Measurements from ENCODE around the gene TCHHL1.
"Not testable (repeated sequence)": the region's sequence is repeated elsewhere in the genome, so short reads cannot be mapped to it uniquely, and the experiment has no call there.

TCHHL1 gene

DNA sequence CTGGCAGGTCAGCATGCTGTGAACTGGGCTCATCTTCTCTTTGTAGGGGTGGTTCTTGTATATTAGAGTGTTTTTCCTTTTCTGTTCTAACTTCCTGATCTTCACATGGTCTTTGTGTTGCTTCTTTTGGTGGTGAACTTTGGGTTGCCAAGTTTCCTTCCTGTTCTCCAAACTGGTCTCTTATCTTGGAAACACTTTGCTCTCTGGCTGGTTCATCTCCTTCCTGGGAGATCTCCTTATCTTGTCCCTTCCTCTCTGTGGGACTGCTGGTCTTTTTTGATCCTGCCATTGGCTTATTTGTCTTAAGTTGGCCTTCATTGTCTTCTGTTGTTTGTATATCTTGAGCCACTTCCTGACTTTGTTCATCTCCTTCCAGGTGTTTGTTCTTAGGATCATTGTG is 2.1 kb downstream of the TCHHL1 start:
- no peak for DNase-seq (ENCODE audit: low spot score)

DNA sequence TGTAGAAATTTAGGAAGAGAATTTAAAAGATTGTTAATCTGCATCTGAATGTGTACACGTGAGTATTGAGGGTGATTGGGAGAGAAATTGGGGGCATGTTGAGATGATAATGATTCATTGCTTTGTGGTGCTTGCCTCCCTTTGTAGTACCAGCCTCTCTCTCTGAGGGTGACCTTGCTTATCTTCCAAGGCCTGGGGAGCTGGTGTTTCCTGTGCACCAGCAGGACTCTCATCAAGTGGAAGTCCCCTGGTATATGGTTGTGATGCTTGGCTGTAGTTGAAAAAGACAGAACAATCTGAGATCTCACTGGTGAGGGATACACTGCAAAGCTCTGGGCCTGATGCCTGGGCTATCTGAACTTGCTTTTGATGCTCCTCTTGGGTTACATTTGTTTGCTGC is 4.0 kb downstream of the TCHHL1 start:
- no peak for DNase-seq (ENCODE audit: low spot score)

DNA sequence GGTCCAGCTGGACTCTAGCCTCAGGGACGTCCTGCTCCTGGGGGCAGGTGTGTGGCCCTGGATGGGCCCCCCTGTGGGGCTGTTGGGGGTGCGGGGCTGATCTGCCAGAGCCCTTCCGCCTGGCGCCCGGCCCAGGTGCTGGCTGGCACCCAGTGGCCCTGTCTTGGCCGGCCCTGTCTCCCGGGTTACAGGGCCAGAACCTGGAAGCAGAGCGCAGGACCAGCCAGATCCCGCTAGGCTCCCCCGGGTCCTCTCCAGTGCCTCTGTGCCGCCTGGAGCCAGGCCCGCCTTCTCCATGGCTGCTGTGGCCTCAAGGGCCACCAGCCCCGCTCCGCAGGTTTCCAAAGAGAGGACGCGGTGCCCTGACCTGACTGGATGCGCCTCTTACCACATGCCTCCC is 7.8 kb downstream of the TCHHL1 start:
- not testable (repeated sequence) for DNase-seq (ENCODE audit: low spot score)

DNA sequence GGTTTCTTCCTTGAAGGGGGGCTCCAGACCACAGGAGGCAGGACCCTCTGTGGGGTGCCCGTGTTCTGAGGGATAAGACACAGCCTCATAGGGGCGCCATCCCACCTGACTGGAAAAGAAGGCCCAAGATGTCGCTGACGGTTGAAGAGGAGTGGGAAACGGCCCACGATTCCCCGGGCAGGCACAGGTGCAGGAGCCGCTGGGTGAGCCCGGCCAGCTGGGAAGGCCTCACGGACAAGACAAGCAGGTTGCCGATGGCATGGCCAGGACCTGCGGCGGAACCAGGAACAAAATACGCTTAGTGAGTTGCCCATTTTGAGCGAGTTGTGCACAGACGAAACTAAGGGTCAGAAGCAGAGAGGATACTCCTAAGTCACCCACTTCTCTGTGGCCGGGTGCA is 8.4 kb downstream of the TCHHL1 start:
- DNase-seq (ENCODE audit: low spot score): not testable (repeated sequence)

DNA sequence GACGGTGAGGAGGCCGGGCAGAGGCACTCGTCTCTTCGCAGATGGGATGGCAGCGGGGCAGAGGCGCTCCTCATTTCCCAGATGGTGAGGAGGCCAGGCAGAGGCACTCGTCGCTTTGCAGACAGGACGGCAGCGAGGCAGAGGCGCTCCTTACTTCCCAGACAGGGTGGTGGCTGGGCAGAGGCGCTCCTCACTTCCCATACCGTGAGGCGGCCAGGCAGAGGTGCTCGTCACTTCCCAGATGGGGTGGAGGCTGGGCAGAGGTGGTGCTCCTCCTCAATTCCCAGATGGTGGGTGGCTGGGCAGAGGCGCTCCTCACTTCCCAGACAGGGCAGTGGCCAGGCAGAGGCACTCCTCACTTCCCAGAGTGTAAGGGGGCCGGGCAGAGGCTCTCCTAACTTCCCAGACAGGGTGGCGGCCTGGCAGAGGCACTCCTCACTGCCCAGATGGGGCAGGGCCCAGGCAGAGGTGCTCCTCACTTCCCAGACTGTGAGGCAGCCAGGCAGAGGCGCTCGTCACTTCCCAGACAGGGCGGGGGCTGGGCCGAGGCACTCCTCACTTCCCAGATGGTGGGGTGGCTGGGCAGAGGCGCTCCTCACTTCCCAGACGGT is 9.9 kb downstream of the TCHHL1 start:
- no peak for DNase-seq (ENCODE audit: low spot score)

DNA sequence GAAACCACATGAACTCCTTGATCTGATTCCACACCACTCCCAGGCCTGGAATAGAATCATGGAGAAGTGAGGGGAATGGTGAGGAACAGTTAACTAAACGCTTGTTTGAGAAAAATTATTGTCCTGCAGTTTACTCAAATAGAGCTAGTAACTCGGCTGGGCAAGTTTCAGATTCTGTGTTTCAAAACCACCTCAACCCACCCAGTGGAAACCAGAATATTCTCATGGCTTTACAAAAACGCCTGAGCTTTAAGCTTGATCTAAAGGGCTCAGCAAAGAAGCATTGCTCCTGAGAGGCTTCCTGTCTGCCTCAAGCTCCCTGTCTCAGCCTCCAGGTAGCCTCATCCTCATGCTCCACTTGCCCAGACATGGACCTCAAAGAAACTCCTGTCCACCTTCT is 16.6 kb downstream of the TCHHL1 start:
- DNase-seq (ENCODE audit: low spot score): no peak

DNA sequence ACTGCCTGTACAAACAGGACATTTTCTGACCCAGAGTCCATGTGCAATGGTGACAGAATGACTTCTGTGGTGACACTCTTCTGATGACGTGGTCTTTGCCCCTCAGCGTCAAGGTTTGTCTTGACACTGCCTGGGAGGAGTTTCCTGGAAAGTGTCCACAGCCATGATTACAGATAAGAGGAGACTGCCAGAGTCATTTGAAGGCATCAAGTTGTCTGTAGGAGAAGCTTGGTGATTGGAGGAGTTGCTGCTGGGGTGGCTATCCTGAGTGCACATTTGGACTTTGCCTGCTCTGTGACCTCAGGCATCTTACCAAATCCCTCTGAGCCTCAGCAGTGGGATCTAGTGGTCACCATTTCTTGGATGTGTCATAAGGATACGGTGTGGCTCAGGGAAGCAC is 17.7 kb downstream of the TCHHL1 start:
- DNase-seq (ENCODE audit: low spot score): no peak

DNA sequence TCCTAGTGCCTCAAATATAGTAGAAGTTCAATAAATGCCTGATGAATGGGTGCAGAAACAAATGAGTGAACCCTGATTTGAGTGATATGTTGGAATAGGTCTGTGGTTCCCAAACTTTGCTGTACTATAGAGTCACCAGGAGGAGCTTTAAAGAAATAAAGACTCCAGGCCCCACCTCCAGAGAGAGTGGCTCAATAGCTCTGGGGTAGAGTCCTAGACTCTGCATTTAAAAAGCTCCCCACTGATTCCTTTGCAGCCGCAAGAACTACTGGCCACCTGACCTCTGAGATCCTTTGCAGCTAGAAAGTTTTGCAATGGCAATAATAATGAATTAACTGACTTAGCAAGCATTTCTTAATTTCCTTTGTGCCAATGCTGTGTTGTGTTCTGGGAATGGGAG is 20.9 kb downstream of the TCHHL1 start:
- no peak for DNase-seq (ENCODE audit: low spot score)

DNA sequence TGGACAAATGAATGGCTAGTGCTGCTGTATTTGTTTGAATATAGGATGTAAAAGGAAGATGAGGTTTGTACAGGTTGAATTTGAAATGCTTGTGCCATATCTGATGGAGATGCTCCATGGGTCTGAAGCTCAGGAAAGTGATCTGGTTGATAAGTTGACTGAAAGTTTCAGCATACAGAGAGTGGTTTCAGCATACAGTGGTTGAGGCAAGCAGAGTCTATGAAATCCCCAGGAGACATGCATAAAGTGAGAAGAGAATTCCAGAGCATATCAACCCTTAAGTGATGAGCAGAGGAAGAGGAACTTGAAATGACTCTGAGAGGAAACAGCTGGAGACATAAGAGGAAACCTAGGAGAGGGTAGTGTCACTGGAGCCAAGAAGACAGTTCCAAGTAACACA is 21.7 kb downstream of the TCHHL1 start:
- DNase-seq (ENCODE audit: low spot score): no peak

DNA sequence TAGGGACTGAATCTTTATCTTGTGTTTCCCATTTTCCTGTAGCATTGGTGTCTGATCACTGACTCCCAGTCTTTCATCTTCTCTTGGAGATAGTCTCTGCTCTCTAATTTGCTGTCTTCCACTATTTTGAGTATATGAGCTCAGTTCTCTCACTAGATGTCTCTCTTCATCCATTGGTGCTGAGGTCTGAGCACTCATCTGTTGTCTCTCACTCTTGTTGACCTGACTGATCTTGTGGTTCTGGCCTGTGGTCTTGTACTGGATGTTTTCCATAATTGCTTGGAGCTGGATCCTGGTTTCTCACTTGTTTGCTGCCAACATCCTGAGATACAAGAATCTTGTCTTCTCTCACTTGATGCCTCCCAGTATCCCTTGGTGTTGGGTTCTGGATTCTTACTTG is 26.9 kb downstream of the TCHHL1 start:
- no peak for DNase-seq (ENCODE audit: low spot score)

DNA sequence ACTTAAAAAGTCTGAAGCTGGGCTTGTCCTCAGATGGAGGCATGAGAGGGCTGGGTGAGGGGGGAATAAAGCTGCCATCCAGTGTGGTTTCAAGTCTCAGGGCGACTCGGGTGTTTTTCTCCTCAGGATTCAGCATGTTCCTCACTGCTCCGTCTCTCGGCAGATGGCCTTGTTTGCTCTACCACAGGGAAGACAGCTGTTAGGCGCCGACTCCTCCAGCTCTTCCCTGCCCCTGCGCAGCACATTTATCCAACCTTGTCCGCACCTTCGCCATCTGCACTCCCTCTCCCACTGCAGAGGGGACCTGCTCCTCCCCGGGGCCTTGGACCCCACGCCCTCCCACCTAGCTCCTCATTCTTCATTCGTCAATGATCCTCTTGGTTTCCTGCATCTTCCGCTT is 35.5 kb downstream of the TCHHL1 start:
- DNase-seq (ENCODE audit: low spot score): no peak

DNA sequence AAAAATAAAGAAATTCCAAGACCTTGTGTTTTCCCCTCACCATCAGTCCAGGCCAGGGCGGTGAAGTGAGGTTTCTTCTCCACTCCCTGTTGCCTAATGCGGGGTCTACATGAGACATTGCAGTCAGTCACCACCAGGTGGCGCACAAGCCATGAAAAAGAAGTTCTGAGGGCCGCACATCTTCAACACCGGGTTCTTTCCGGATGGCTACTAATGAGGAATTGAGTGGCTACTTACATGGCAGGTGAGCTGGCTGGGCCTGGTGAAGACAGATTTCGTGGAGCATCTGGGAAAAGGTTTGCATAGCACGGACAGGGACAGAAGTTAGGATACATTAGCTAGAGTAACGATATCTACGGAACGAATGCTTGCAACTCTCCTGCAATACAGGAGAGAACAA is 36.3 kb downstream of the TCHHL1 start:
- DNase-seq (ENCODE audit: low spot score): peak; percentile 65

DNA sequence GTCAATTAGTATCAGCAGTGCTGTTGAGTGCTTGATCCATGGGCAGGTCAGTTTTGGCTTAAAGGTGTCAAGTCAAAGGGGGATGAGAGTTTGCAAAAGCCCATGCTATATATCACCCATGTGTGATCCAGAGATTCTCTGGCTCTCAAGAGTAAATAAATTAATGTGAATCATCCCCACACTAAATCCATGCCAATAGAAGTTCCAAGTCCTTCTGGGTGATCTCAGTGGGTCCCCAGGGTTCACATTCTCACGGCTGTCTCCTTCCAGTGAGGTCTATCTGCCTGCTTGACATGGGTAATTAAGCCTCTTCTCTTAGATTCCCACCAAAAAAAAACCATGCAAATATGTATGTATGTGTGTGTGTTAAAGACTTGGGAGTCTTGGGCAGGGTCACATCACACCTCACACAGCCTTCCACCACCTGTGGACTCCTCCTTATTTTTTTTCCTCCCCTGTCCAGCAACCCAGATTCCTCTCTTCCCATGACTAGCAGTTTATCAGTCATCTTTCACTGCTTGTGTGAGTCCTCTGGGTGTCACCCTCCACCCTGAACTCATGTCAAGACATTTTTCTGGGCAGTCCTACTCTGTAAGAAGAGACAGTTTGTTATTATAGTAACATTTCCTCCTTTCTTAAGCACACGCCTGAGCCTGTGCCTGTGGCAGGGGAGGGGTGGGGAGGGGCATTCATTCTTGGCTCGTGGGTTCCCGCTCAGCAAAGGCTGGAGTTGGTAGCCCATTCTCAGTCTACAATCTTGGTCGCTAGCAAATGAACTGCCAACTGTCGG is 37.8 kb downstream of the TCHHL1 start:
- no peak for DNase-seq (ENCODE audit: low spot score)

DNA sequence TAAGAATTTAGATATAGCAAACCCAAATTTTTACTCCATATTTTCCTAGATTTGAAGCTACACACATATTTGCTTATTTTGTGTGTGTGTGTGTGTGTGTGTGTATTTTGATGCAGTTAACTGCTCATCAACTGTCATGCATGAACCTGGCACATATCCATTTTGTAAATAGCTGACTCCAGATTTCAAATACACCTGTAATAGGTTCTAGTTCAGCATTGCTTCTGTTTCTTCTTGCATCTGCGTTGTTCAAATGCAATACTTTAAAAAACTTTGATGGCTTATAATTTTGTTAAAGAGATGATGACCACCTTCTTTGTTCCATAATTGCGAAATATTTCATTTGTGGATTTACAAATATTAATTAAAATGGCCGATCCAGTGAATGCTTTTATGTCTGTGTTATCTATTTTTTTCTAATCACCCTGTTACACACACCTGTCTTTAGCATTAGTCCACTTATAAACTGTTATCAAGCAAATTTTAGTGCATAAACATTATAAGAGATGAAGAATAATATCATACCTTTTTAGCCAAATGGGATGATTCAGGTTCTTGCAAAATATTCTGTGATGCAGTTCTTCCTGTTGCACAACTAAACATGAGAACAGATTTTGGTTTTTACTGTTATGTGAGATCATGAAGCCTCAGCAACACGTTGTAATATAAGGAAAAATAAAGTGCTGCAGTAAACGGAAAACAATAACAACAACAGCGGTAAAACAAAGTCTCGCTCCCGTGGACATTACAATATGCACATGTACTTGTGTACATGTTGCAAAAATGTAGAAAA is 39.4 kb downstream of the TCHHL1 start:
- no peak for DNase-seq (ENCODE audit: low spot score)

DNA sequence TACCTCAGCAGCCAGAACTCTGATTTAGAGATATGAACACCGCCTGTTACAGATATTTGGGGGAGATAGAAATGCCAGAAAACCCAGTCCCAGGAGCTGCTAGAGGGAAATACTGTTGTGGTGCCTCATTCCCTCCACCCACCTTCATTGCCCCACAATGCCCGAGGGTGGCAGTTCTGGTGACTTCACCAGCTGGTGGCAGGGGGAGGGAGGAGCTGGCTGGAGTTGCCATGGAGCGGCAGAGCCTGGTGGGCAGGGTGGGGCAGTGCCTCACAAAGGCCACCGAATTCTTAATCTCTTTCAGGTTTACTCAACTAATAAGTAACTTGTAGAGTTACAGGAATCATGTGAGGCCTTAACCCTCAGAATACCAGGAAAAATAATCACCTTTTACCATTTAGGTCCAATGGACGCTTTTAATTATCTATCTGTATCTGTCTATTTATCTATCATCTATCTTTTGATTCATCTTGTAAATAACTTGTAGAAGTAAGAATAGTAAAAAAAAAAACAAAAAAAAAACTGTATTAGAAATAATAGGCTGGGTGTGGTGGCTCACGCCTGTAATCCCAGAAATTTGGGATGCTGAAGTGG is 40.4 kb downstream of the TCHHL1 start:
- DNase-seq (ENCODE audit: low spot score): peak; percentile 15

DNA sequence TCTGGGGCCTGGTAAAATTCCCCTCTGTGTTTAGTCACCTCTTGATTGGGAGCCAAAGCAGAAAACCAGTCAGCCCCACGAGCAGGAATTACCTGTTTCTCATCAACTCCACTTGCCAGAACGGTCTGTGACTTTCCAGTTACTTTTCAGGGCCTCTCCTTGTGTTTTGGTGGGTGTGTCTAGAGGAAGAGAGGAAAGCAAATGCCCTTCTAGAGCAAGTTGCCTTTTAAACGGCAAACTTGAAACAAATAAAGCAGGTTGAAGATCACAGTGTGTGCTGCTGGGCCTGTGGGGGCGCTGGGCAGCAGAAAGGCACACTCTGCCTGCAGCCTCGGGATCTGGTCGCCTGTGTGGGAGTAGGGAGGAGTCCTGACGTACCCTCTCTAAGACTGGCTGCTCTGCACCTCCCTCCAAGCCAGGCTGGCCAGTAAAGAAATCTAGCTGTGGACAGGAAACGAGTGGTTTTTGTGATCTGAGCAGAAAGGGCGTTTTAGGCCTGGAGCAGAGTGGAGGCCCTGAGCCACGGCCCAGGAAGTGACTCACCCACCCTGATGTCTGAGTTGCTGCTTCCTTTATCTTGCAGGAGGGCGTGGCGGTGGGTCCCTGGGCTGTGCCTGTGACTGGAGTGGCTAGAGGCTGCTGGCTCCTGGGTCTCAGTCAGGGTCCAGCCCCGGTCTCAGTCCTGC is 41.0 kb downstream of the TCHHL1 start:
- peak; percentile 72 for DNase-seq (ENCODE audit: low spot score)

DNA sequence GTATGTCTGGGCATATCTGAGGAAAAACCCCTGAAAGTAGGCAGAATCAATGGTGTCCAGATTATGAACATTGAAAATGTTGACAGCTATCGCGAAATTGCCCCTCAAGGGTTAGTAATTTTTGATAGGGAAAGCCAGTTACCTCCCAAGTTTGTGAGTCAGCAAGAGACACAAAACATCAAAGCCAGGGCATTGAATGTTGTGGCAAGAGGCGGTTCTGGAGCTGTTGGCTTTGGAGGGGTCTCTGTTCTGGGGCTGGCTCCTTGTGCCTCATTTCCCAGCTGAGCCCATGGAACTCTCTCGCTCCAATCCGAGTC is 41.5 kb downstream of the TCHHL1 start:
- no peak for DNase-seq (ENCODE audit: low spot score)

DNA sequence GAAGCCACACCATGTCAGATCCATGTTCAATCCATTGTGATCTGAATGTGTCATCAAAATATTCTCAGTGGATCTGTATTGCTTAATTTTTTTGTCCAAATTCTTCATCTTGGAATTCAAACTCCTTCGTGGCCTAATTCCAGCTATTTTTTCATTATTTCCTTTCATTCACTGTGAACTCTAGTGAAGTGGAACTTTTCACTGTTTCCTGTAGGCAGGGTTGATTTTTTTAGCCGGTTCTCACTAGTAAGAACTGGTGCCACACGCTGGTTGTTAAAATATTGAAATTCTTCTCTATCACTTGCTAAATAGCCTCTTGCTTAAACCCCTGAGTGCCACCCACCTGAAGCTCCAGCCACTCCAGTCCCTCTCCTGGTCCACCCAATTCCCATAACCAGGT is 44.5 kb downstream of the TCHHL1 start:
- no peak for DNase-seq (ENCODE audit: low spot score)

DNA sequence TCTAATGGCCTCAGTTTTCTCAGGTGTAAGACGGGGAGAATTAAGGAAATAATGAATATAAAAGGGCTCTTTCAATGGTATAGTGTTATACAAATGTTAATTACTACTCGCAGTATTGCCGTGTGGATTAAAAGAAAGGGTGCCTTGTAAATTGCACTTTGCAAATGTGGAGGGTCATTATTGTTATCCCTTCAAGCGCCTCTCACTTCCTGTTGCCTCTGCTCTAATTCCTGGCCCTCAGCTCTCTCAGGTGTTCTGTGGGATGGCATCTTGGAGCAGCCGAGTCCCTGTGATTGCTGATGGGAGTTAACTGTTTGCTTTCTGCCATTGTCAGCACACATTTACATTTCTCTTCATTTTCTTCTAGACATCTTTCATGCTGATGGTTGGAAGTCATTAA is 45.0 kb downstream of the TCHHL1 start:
- DNase-seq (ENCODE audit: low spot score): no peak

DNA sequence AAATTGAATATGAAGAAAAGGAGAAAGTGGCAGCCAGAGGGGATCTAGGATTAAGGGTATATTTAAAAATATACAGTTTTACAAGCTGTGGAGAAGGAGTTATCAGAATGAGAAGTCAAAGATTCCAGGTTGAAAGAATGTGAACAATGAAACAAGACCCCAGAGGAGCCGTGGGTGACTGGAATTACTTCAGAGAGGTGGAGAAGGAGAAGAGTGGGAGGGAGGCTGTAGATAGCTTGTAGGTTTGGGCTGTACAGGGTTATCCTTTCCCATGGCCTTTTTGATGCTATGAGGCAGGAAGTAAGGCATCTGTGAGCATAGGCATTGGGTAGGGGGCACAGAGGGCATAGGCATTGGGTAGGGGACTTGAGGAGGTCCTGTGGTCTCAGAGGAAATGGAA is 46.8 kb downstream of the TCHHL1 start:
- DNase-seq (ENCODE audit: low spot score): no peak

DNA sequence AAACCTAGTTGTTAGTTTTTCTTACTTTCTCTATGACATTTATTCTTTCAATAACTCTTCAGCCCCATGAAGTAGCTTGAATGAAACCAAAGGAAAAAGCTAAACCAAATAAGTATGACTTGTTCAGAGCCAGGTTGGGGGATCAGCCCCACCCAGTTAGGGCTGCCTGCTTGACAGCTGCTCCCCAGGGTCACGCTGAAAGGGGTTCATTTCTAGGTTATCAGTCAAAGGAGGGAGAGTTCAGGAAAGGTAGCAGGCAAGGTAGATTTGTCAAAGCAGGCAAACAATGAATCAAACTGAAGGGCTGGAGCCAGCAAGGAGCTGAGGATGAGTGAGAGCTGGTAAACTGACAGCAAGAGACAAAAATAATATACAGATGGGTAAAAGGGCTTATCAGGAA is 49.0 kb downstream of the TCHHL1 start:
- no peak for DNase-seq (ENCODE audit: low spot score)

DNA sequence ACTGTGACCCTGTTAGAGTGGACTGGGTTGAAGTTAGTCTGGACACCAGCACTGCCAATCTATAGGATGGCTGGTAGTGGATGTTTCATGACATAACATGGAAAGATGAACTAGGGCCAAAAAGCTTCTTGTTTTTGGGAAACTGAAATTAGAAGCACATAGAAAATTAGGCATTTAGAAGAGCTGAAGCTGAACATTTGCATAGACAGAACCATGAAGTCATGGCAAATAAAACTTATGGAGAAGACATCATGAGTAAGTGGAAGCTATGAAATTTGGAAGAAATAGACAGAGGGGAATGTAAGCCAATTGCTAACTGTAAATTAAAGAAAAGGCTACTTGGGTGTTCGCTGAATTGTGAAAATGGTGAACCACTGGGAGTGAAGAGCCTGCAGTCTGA is 49.4 kb downstream of the TCHHL1 start:
- no peak for DNase-seq (ENCODE audit: low spot score)
